Neuronal stem cell (in vitro differentiated cells): Measurements from ENCODE around the gene FCN3.

Experiments used
- DNase-seq: peaks from one replicate; pipeline ENCODE4 v3.0.0-alpha.2; 2013; ENCODE audit warnings: low spot score
- H2AFZ ChIP-seq: one replicate; pipeline ENCODE4 v1.6.1; 2013; ENCODE audit warnings: mild to moderate bottlenecking, low read length, inconsistent platforms
- H2AK5ac ChIP-seq: 2 replicates; pipeline ENCODE4 v1.6.1; 2013; ENCODE audit warnings: low read depth, mild to moderate bottlenecking, inconsistent platforms, low read length, moderate library complexity, mixed read lengths
- H2BK120ac ChIP-seq: 2 replicates; pipeline ENCODE4 v1.6.1; 2013; ENCODE audit warnings: low read depth, mild to moderate bottlenecking, inconsistent platforms, low read length, moderate library complexity, mixed read lengths
- H2BK12ac ChIP-seq: one replicate; pipeline ENCODE4 v1.6.1; 2013; ENCODE audit warnings: low read length, inconsistent platforms
- H2BK15ac ChIP-seq: 2 replicates; pipeline ENCODE4 v1.6.1; 2013; ENCODE audit warnings: mild to moderate bottlenecking, low read length, inconsistent platforms, mixed read lengths
- H2BK5ac ChIP-seq: one replicate; pipeline ENCODE4 v1.6.1; 2013; ENCODE audit warnings: inconsistent platforms, mild to moderate bottlenecking, low read length, moderate library complexity
- H3K14ac ChIP-seq: one replicate; pipeline ENCODE4 v1.6.1; 2013; ENCODE audit warnings: low read length, inconsistent platforms
- H3K18ac ChIP-seq: 2 replicates; pipeline ENCODE4 v1.6.1; 2013; ENCODE audit warnings: low read length, inconsistent platforms
- H3K23ac ChIP-seq: 2 replicates; pipeline ENCODE4 v1.6.1; 2013; ENCODE audit warnings: low read depth, mild to moderate bottlenecking, mixed read lengths, low read length, inconsistent platforms; ENCODE audit not compliant: poor library complexity
- H3K27ac ChIP-seq: replicated peaks from 3 replicates; pipeline ENCODE4 v1.5.1; 2013; ENCODE audit warnings: low read length, inconsistent platforms
- H3K27me3 ChIP-seq, 3 experiments: 2 replicates each; pipeline ENCODE4 v1.6.1; 2013; ENCODE audit warnings: low read length in 3 of 3, mild to moderate bottlenecking in 2 of 3, inconsistent platforms in 1 of 3, low read depth in 1 of 3, mixed read lengths in 1 of 3, moderate library complexity in 1 of 3; ENCODE audit not compliant: control insufficient read depth in 3 of 3, insufficient read depth in 3 of 3
- H3K36me3 ChIP-seq, 2 donors: replicated peaks in 1 of 2; 2 replicates each; pipeline ENCODE4 v1.6.1; 2013; ENCODE audit warnings: low read length in 2 of 2; ENCODE audit not compliant: control insufficient read depth in 2 of 2, insufficient read depth in 2 of 2
- H3K4ac ChIP-seq: 2 replicates; pipeline ENCODE4 v1.6.1; 2013; ENCODE audit warnings: inconsistent platforms, mild to moderate bottlenecking, low read length, moderate library complexity
- H3K4me1 ChIP-seq, 2 donors: 1 replicate in 1 of 2; 2 replicates in 1 of 2; pipeline ENCODE4 v1.6.1; 2013; ENCODE audit warnings: low read length in 2 of 2, low read depth in 1 of 2; ENCODE audit not compliant: control insufficient read depth in 2 of 2, insufficient read depth in 1 of 2
- H3K4me2 ChIP-seq: one replicate; pipeline ENCODE4 v1.6.1; 2013; ENCODE audit warnings: mild to moderate bottlenecking, low read length, inconsistent platforms; ENCODE audit not compliant: insufficient read depth, poor library complexity, severe bottlenecking
- H3K4me3 ChIP-seq, 2 donors: 2 replicates each; pipeline ENCODE4 v1.5.1; 2013; ENCODE audit warnings: low read length in 2 of 2, mild to moderate bottlenecking in 2 of 2, inconsistent platforms in 1 of 2, moderate library complexity in 1 of 2
- H3K79me1 ChIP-seq: one replicate; pipeline ENCODE4 v1.6.1; 2013; ENCODE audit warnings: low read depth, mild to moderate bottlenecking, inconsistent platforms, low read length, moderate library complexity
- H3K9ac ChIP-seq: one replicate; pipeline ENCODE4 v1.6.1; 2013; ENCODE audit warnings: mild to moderate bottlenecking, low read depth, low read length, inconsistent platforms; ENCODE audit not compliant: poor library complexity
- H3K9me3 ChIP-seq, 2 donors: replicated peaks in 1 of 2; 2 replicates each; pipeline versions ENCODE3 to v1.6.1; 2013; ENCODE audit warnings: low read length in 2 of 2, mild to moderate bottlenecking in 2 of 2, inconsistent platforms in 1 of 2, low read depth in 1 of 2, mixed read lengths in 1 of 2, moderate library complexity in 1 of 2; ENCODE audit not compliant: control insufficient read depth in 2 of 2, insufficient read depth in 1 of 2
- H4K8ac ChIP-seq: one replicate; pipeline ENCODE4 v1.6.1; 2013; ENCODE audit warnings: low read depth, mild to moderate bottlenecking, inconsistent platforms, low read length, moderate library complexity
- H4K91ac ChIP-seq: one replicate; pipeline ENCODE4 v1.6.1; 2013; ENCODE audit warnings: low read length, low read depth, mild to moderate bottlenecking, inconsistent platforms; ENCODE audit not compliant: poor library complexity
- WGBS, 2 donors: extraction: QIAGEN DNeasy Blood & Tissue Kit; methylation state at CpG; one replicate each; pipeline ENCODE4 v1.1.7; 2013; ENCODE audit warnings: missing lambda C conversion rate in 2 of 2, mixed read lengths in 1 of 2; ENCODE audit not compliant: insufficient read length in 2 of 2, insufficient replicate concordance in 1 of 2; ENCODE audit errors: extremely low coverage in 2 of 2; 5-methylcytosine and 5-hydroxymethylcytosine counted together

The FCN3 gene

DNA sequence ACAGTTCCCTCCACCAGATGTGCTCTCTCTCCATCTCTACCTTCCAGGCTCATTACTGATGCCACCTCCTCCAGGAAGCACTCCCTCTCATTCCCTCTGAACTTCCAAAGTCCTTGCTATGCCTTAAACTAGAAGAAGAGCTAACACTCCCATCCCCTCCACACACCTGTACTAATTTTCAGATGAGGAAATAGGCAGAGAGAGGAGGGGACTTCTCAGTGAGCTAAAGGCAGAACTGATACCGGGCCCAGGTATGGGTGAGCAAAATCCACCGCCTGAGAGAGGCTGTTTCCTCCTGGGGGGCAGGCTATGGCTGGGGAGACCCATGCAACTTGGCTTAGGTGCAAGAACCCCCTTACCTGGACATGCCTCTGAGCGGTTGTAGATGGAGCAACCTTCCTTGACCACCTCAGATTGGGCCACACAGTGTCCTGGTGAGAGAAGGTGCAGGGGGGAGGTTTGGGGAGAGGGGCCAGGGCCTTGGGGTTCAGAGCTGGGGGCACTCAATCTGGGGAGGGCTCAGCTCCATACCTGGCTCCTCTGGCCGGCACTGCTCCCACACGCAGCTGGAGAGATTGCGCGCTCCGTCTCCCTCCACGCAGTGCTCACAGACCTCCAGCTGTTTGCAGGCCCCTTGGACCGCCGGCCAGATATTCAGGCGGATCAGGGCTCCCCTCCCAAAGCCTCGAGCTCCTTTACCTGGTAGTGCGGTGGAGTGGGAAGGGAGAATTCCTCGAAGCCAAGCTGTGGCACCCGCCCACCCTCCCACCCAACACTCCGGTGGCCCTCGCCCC is 7.5 kb upstream of the FCN3 start:
- H2BK120ac ChIP-seq: no peak overlapping the region
- no peak overlapping the region for H4K91ac ChIP-seq
- no peaks in the 10 kb centered on the region for H3K9me3 ChIP-seq
- peaks cover 0 to 47% (median 19%) of the 10 kb centered on the region in 3 experiments for H3K27me3 ChIP-seq
- H3K9ac ChIP-seq: no peak overlapping the region
- peaks cover 0 to 5% of the 10 kb centered on the region in 2 donors for H3K4me1 ChIP-seq
- H3K4me2 ChIP-seq: no peak overlapping the region
- H2AK5ac ChIP-seq: no peak overlapping the region
- no peak overlapping the region for H4K8ac ChIP-seq
- H2BK12ac ChIP-seq: no peak overlapping the region
- no peak overlapping the region for H3K4me3 ChIP-seq
- H3K18ac ChIP-seq: no peak overlapping the region
- no CpG with 5 or more reads among the region's 18 CpGs for WGBS, 2 donors
- H2BK15ac ChIP-seq: no peak overlapping the region
- H3K27ac ChIP-seq: no peak overlapping the region
- H3K23ac ChIP-seq: no peak overlapping the region
- H3K14ac ChIP-seq: no peak overlapping the region
- no peaks in the 10 kb centered on the region for H3K79me1 ChIP-seq
- H3K4ac ChIP-seq: no peak overlapping the region
- H2BK5ac ChIP-seq: peak overlapping the region; percentile 60
- H2AFZ ChIP-seq: no peak overlapping the region
- no peak for DNase-seq
- H3K36me3 ChIP-seq: no peaks in the 10 kb centered on the region

DNA sequence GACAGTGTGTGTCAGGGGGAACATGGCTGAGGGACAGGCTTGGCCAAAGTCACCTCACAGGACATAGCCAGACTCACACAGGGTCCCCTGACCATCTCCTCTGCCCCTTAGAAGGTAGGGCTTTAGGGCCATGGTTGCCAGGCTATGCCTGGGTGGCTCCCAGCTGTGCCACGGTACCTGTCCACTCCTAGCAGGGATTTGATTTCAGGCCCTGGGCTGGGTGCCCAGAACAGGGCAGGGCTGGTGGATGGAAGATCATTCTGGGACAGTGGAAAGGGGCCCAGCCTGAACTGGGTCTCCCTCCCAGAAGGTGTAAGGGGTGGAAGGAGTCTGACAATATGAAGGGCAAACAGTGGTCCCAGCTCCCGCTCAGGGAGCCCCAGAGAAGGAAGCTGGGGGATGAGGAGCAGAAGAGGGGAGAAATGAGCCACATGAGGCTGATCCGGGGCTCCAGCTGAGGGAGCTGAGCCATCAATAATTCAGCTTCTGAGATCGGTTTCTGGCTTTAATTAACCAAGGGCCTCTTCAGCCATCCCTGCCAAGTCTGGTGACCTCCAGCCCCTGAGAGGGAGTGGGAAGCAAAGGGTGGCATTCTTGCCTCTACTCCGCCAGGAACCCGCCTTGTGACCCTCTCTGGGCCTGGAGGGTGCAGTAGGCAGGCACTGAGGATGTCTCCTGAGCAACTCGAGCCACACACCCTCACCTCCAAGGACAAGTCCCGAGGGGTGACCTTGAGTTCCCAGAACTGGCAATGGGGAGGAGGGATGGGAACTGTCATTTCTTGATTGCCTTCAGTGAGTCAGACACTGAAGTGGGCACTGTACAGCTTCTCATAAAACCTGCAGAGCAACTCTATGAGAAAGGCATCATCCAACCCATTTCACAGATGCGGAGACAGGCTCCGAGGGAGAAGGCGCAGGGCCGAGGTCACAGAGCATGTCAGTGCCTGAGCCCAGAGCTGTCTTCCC is 6.4 kb upstream of the FCN3 start:
- Histone ChIP-seq H3K79me1 (no peaks in the 10 kb centered on the region), H2BK15ac (no peak overlapping the region), H3K4me1 (peaks cover 0 to 5% of the 10 kb centered on the region in 2 donors), H3K9ac (no peak overlapping the region), H3K4me3 (no peak overlapping the region), H2BK5ac (no peak overlapping the region), H4K91ac (no peak overlapping the region), H2BK12ac (no peak overlapping the region), H3K23ac (no peak overlapping the region), H3K9me3 (no peaks in the 10 kb centered on the region), H3K27me3 (peaks cover 0 to 43% (median 19%) of the 10 kb centered on the region in 3 experiments), H3K4ac (no peak overlapping the region), H3K36me3 (no peaks in the 10 kb centered on the region), H4K8ac (no peak overlapping the region), H2AK5ac (no peak overlapping the region), H3K4me2 (no peak overlapping the region), H3K27ac (no peak overlapping the region), H2AFZ (no peak overlapping the region), H3K14ac (no peak overlapping the region), H2BK120ac (no peak overlapping the region), H3K18ac (no peak overlapping the region)
- WGBS, 2 donors: no CpG with 5 or more reads among the region's 12 CpGs
- no peak for DNase-seq

DNA sequence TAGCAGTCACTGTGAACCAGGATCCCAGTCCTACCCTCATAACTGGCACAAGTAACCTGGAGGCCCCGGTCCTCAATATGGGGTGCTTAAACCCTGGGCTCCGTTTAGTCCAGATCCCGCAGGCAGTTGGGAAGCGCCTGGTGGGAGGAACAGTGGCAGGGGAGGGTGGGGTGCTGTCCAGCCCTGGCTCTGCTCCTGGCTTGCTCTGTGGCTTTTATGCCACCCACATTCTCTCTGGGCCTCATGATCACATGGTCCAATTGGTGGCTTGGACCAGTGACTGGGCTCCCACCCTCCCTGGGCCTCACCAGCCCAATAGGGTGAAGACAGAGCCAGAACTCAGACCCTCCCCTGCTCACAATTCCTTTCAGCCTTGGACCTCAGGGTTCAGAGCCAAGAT is 5.6 kb upstream of the FCN3 start:
- Histone ChIP-seq H3K4me1 (peaks cover 0 to 5% of the 10 kb centered on the region in 2 donors), H2BK120ac (no peak overlapping the region), H3K4me3 (no peak overlapping the region), H2AFZ (no peak overlapping the region), H3K27me3 (peaks cover 0 to 43% (median 19%) of the 10 kb centered on the region in 3 experiments), H3K4me2 (no peak overlapping the region), H2BK5ac (no peak overlapping the region), H4K8ac (no peak overlapping the region), H3K18ac (no peak overlapping the region), H3K9me3 (no peaks in the 10 kb centered on the region), H3K79me1 (no peaks in the 10 kb centered on the region), H4K91ac (no peak overlapping the region), H3K27ac (no peak overlapping the region), H3K4ac (no peak overlapping the region), H3K36me3 (no peaks in the 10 kb centered on the region), H2BK12ac (no peak overlapping the region), H3K9ac (no peak overlapping the region), H2BK15ac (peak overlapping the region; percentile 11), H3K14ac (no peak overlapping the region), H3K23ac (no peak overlapping the region), H2AK5ac (no peak overlapping the region)
- no CpG with 5 or more reads among the region's 4 CpGs for WGBS, 2 donors
- no peak for DNase-seq
